Measurements from ENCODE around the gene DCHS2.

DNA sequence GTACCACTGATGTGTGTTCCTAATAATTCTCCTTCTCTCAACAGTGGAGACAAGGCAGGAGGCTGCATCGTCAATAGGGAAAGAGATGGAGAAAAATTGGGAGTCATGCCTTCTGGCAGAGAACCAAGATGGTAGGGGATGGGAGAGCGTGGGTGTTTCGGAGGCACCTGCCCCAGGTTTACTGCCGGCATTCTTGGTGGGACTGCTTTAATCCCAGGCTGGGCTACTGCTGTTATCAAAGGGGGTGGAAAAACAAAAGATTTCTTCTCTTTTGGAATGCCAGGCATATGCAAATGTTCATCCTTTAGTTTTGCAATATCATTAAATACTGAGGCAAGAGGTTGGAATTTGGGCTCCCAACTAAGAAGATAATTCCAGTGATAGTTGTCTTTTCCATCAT is 257.0 kb downstream of the DCHS2 start:
- TF ChIP-seq, protein P1, sequence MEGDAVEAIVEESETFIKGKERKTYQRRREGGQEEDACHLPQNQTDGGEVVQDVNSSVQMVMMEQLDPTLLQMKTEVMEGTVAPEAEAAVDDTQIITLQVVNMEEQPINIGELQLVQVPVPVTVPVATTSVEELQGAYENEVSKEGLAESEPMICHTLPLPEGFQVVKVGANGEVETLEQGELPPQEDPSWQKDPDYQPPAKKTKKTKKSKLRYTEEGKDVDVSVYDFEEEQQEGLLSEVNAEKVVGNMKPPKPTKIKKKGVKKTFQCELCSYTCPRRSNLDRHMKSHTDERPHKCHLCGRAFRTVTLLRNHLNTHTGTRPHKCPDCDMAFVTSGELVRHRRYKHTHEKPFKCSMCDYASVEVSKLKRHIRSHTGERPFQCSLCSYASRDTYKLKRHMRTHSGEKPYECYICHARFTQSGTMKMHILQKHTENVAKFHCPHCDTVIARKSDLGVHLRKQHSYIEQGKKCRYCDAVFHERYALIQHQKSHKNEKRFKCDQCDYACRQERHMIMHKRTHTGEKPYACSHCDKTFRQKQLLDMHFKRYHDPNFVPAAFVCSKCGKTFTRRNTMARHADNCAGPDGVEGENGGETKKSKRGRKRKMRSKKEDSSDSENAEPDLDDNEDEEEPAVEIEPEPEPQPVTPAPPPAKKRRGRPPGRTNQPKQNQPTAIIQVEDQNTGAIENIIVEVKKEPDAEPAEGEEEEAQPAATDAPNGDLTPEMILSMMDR (IDR thresholded peaks at IDR 0.05; ENCODE audit: poor library complexity), result no peak
- no peak for TF ChIP-seq EZH2 (IDR thresholded peaks at IDR 0.05; ENCODE audit: borderline replicate concordance)
